Activated T-helper 2 cell treated with anti-CD3 and anti-CD28 coated beads, Interferon-gamma antibody, Interleukin-2, Interleukin-4, amounts not matched to agents 10 μg/mL and 5 μg/mL and 100 μg/mL, durations not matched to agents 14 hours and 24 hours and 36 hours (primary cell): ENCODE measurements around the gene ZBTB18. TPM values are rescaled to one million over a fixed set of nuclear protein-coding genes. Genes with fewer than 3 reads are reported as not detected.

Experiments used
- DNase-seq: peaks from one replicate; pipeline ENCODE4 v3.0.0; 2021; ENCODE audit warnings: low spot score
- H3K27ac Mint-ChIP-seq: one replicate; pipeline ENCODE4 v1.8.0; 2021; ENCODE audit warnings: mixed read lengths
- H3K27me3 Mint-ChIP-seq: one replicate; pipeline ENCODE4 v1.8.0; 2021; ENCODE audit warnings: low read depth, mixed read lengths
- H3K36me3 Mint-ChIP-seq: one replicate; pipeline ENCODE4 v1.8.0; 2021; ENCODE audit warnings: low read depth, mixed read lengths
- H3K4me1 Mint-ChIP-seq: one replicate; pipeline ENCODE4 v1.8.0; 2021; ENCODE audit warnings: low read depth, mixed read lengths
- H3K4me3 Mint-ChIP-seq: one replicate; pipeline ENCODE4 v1.8.0; 2021; ENCODE audit warnings: low read depth, mild to moderate bottlenecking, moderate library complexity, mixed read lengths
- H3K9me3 Mint-ChIP-seq: one replicate; pipeline ENCODE4 v1.8.0; 2021; ENCODE audit warnings: mixed read lengths
- intact Hi-C: fragments of 100-400 bp; cut with micrococcal nuclease; formaldehyde crosslinking; loops from one replicate; pipeline ENCODE4 v1.15.1; 2023
- total RNA-seq: library from RNA; stranded (reverse); gene quantifications from 2 replicates; pipeline ENCODE4 v1.2.3, GENCODE V29; 2022

Gene ZBTB18
- total RNA-seq, 1 donor from 2014 or later = 4.4 TPM

DNA sequence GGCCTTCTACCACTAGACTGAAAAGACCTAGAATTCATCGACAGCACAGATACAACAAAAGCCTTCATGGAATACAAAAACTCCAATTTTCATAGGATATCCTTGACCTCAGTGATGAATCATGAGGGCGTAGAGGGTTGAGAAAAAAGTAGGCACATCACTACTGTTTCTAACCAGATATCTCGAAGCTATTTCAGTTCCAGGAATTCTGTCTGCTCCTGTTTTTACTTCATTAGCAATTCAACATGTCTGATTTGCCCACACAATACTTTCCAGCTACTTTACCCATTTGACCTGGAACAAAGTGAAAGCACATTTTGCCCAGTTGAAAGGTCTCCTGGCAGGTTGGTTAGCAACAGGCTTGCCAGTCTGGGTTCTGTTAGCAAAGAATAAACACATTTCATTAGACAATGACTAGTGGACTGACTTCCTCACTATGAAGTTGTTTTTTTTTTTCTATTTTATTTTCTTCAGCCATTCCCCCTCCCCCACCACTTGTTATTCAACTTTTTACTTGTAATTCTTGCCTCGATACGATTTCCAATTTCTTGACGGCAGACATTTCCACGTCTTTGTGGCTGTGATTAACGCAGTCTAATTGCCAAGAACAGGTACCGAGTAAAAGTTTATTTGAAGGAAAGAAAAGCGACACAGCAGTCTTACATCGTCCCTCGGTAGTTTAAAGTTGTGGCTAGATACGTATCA, 4.0 kb upstream of the ZBTB18 start:
- intact Hi-C loops = loop anchor here (5.0 to 10.0 kb wide), 8 partner anchors 228 to 815 kb away; partner anchors contain the start of genes ADSS2, CEP170, HNRNPU and SDCCAG8
- peak overlapping the region; percentile 95 for H3K4me3 Mint-ChIP-seq
- peaks cover 25% of the 10 kb centered on the region for H3K4me1 Mint-ChIP-seq
- no peaks in the 10 kb centered on the region for H3K9me3 Mint-ChIP-seq
- no peaks in the 10 kb centered on the region for H3K36me3 Mint-ChIP-seq
- no peak for DNase-seq
- H3K27me3 Mint-ChIP-seq = peaks cover 58% of the 10 kb centered on the region
- peak overlapping the region; percentile 91 for H3K27ac Mint-ChIP-seq

DNA sequence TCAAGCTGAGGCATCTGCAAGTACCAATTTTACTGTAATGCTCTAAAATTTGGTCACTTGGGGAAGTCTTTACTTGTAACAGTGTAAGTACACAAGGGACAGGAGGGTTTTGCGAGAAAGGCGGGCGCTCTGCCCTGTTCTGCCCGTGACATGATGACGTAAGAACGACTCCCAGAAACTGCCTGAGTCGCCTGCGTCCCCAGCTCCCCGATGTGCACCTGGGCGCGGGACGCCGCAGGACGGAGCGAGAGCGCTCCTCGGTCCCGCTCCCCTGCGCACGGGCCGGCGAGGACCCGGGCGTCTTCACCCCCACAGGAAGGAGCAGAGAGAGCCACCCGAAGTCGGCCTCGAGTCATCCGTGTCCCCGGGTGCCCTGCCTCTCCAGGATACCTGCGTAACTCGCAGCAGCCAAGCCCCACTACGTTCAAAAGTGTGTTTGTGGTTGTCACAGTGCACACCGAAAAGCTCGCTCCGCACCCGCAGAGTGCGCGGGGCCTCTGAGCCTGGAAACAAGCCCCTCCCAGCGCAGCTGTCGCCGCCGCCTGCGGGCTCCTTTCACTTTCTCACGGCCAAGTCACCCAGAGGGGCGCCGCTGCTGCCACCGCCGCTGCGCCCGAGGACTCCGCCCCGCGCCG, 3.3 kb upstream of the ZBTB18 start:
- no peak for DNase-seq
- peaks cover 53% of the 10 kb centered on the region for H3K27me3 Mint-ChIP-seq
- H3K4me1 Mint-ChIP-seq = peaks cover 25% of the 10 kb centered on the region
- peak overlapping the region; percentile 95 for H3K4me3 Mint-ChIP-seq
- no peaks in the 10 kb centered on the region for H3K36me3 Mint-ChIP-seq
- intact Hi-C loops = loop anchor here (1.0 to 10.0 kb wide), 9 partner anchors 197 to 815 kb away; partner anchors contain the start of genes ADSS2, AKT3, CEP170 and HNRNPU
- H3K27ac Mint-ChIP-seq = peak overlapping the region; percentile 91
- no peaks in the 10 kb centered on the region for H3K9me3 Mint-ChIP-seq

DNA sequence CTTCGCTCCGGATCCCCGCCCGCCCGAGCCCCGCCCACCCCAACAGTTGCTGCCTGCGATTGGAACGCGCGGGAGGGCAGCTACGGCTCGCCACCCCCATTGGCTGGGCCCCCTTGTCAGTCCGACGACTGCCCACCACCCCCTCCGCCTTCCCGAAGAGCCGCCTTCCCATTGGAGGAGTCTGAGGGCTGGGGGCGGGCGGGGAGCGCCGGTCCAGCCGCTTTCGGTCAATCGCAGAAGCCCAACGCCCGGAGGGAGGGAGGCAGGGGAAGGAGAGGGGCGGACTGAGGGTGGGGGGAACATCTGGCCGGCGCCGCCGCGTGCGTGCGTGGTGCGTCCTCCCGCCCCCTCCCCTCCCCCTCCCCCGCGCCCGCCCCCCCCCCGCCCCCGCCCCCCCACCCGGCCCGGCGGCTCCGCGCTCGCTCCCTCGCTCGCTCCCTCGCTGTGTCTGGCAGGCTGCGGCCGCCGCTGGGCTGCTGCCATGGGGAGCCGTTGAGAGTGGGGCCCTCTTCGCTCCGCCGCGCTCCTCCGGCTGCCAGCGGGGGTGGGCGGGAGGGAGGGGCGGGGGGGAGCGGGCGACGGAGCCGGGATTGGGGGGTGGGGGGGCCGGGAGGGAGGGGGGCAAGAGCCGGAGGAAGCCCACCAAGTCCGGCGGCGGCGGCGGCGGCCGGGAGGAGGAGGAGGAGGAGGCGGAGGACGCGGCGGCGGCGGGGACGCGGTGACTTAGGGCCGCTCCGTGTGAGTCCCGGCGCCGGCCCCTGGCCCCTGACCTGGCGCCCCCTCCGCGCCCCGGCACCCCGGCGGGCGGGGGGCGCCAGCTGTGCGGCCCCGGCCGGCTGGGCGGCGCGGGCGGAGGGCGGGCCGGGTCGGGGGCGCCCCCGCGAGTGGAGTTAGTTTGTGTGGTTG, 2.6 kb upstream of the ZBTB18 start:
- Mint-ChIP-seq H3K4me3 (peak overlapping the region; percentile 95), H3K36me3 (no peaks in the 10 kb centered on the region), H3K9me3 (no peaks in the 10 kb centered on the region), H3K27me3 (peaks cover 48% of the 10 kb centered on the region), H3K27ac (peak overlapping the region; percentile 12), H3K4me1 (peaks cover 25% of the 10 kb centered on the region)
- DNase-seq = peak; percentile 94
- intact Hi-C loops = loop anchor here (1.0 to 10.0 kb wide), 9 partner anchors 198 to 814 kb away; partner anchors contain the start of genes ADSS2, AKT3, CEP170 and HNRNPU

DNA sequence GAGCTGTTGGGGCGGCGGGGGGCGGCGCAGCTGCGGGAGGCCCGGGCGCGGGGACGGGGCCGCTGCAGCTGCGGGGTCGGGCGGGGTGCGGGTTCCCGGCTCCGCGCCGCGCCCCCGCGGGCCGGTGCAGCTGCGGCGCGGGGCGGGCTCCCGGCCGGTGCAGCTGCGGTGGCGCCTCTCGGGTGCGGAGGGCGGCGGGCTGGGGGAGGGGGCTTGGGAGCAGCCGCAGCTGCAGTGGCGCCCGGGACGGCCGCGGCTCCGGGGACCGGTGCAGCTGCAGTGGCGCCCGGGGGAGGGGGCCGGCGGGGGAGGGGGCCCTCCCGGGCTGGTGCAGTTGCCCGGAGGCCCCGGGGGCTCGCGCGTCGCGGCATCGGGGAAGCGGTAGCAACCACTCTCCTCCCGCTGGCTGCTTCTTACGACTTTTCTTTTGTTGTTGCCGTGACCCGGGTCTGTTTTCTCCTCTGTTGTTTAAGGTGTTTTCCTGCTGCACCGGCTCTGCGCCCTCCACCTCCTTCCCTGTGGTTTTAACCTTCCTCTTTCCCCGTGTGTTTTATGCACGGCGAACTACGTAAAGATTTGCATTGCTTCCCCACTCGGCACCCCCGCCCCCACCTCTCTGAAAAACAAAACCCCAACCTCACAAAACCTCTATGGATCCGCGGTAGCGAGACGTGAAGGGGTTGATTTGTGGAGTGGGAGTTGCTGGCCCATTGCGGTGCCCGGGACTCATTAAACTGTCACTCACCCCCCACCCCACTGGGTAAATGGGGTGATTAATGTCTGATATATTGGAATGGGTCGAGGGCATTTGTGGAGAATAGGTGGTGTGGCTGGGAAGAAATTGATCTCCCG, 1.7 kb upstream of the ZBTB18 start:
- no peaks in the 10 kb centered on the region for H3K9me3 Mint-ChIP-seq
- peak overlapping the region; percentile 91 for H3K4me3 Mint-ChIP-seq
- intact Hi-C loops = loop anchor here (5.0 to 10.0 kb wide), 8 partner anchors 225 to 813 kb away; partner anchors contain the start of genes ADSS2, CEP170, HNRNPU and SDCCAG8
- H3K36me3 Mint-ChIP-seq = no peaks in the 10 kb centered on the region
- peaks cover 25% of the 10 kb centered on the region for H3K4me1 Mint-ChIP-seq
- peak; percentile 22 for DNase-seq
- H3K27me3 Mint-ChIP-seq = peaks cover 42% of the 10 kb centered on the region
- H3K27ac Mint-ChIP-seq = peak overlapping the region; percentile 73

DNA sequence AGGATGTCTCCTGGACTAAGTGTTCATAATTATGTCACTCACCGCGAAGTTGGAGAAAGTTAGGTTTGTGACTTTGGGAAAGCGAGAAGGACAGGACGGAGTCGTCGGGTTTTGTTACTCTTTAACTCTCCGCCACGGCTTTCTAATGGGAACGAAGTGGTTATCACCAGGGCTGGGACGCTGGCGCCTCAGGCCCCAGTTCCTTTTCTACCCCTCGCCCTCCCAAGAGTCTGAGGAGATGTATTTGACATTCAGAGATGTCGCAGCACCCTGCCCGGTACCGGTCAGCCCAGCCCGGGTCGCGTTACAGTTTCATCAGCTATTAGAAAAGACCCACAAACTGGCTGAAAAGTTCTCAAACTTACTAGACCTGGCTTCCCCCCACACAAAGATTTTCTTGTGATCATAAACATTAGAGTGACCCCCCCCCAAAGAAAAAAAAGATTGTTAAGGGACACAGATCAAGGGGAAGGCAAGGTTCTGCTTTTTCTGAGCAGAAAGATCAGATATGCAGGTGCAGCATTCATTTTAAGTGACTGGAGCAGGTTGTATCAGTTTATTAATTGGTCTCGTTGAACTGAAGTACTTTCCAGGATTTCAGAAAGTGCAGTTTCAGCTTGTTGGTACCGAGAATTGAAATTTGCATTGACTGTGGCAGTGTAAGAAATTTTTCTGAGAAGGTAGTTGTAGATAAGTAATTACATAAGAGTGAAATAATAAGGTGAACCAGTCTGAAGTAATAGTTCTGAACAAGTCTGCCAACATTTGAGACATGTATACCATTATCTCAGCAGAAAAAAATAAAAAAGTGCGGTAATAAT, 859 bp upstream of the ZBTB18 start:
- peak overlapping the region; percentile 91 for H3K4me3 Mint-ChIP-seq
- peaks cover 25% of the 10 kb centered on the region for H3K4me1 Mint-ChIP-seq
- no peak for DNase-seq
- H3K27me3 Mint-ChIP-seq = peaks cover 36% of the 10 kb centered on the region
- no peaks in the 10 kb centered on the region for H3K9me3 Mint-ChIP-seq
- intact Hi-C loops = no loop called here
- peak overlapping the region; percentile 73 for H3K27ac Mint-ChIP-seq
- H3K36me3 Mint-ChIP-seq = peaks cover under 1% of the 10 kb centered on the region

DNA sequence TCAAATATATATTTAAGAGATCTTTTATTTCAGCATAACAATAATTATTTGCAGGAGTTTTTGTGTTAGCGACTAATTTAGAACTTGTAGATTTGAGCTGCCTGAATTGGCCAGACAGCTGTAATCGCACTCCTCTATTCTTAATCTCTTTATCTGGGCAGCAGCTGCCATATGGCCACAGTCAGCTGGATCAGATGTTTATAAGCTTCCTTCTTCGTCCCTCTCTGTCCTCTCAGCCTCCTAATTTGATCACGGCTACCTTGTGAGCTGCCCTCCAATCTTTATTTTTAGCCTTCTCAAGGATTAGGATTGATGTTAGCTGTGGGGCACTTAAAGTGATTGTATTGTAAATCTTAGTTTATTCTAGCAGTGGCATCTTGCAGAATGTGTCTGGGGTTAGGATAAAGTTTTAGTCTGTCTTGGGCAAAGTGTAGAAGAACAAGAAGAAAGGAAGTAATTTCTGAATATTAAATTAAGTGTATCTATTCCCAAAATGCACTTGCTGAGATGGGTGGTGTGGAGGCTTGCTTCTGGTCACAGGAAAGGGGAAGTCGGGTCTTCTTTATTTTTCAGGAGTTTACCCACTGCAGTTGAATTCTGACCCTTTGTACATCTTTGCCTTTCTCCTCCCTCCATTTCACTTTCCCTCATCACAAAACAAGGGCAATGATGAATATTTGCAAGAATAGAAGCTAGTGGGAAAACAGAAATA, 1.1 kb downstream of the ZBTB18 start:
- Mint-ChIP-seq H3K27ac (no peak overlapping the region), H3K36me3 (peaks cover 8% of the 10 kb centered on the region), H3K27me3 (peaks cover 23% of the 10 kb centered on the region), H3K4me3 (no peak overlapping the region), H3K4me1 (peaks cover 19% of the 10 kb centered on the region), H3K9me3 (no peaks in the 10 kb centered on the region)
- DNase-seq = no peak
- intact Hi-C loops = no loop called here

DNA sequence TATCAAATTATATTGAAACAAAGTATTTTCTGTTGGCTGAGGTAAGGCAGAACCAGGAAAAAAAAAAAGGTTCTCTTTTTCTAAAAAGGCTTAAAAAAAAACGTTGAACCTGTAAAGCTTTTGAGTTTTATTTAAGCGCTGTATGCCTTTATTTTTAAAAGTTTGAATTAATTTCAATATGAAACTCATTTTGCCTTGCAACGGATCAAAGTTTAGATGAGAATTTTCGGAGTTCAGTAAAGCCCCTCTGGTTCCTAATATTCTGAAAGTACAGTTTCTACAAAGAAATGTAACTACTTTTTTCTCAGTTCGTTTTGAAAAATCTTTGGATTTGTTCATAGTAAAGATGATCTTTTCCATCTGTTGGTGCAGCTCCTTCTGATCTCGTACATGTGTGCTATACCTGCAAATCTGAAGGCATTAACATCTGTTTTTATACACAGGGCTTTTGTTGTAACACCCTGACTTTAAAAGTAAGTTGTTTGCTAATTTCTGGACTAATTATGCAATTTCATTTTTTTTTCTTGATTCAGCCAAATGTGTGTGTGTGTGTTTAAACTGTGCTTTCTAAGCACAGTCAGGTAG, 1.7 kb downstream of the ZBTB18 start:
- H3K36me3 Mint-ChIP-seq = peaks cover 8% of the 10 kb centered on the region
- no peaks in the 10 kb centered on the region for H3K9me3 Mint-ChIP-seq
- H3K4me3 Mint-ChIP-seq = no peak overlapping the region
- intact Hi-C loops = no loop called here
- peaks cover 23% of the 10 kb centered on the region for H3K27me3 Mint-ChIP-seq
- H3K4me1 Mint-ChIP-seq = peaks cover 16% of the 10 kb centered on the region
- H3K27ac Mint-ChIP-seq = no peak overlapping the region
- no peak for DNase-seq

DNA sequence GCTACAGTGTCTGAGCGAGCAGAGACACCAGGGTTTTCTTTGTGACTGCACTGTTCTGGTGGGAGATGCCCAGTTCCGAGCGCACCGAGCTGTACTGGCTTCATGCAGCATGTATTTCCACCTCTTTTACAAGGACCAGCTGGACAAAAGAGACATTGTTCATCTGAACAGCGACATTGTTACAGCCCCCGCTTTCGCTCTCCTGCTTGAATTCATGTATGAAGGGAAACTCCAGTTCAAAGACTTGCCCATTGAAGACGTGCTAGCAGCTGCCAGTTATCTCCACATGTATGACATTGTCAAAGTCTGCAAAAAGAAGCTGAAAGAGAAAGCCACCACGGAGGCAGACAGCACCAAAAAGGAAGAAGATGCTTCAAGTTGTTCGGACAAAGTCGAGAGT, 2.7 kb downstream of the ZBTB18 start:
- Mint-ChIP-seq H3K36me3 (peaks cover 8% of the 10 kb centered on the region), H3K27ac (no peak overlapping the region), H3K27me3 (peaks cover 23% of the 10 kb centered on the region), H3K4me3 (no peak overlapping the region), H3K4me1 (peaks cover 16% of the 10 kb centered on the region), H3K9me3 (no peaks in the 10 kb centered on the region)
- intact Hi-C loops = no loop called here
- no peak for DNase-seq

DNA sequence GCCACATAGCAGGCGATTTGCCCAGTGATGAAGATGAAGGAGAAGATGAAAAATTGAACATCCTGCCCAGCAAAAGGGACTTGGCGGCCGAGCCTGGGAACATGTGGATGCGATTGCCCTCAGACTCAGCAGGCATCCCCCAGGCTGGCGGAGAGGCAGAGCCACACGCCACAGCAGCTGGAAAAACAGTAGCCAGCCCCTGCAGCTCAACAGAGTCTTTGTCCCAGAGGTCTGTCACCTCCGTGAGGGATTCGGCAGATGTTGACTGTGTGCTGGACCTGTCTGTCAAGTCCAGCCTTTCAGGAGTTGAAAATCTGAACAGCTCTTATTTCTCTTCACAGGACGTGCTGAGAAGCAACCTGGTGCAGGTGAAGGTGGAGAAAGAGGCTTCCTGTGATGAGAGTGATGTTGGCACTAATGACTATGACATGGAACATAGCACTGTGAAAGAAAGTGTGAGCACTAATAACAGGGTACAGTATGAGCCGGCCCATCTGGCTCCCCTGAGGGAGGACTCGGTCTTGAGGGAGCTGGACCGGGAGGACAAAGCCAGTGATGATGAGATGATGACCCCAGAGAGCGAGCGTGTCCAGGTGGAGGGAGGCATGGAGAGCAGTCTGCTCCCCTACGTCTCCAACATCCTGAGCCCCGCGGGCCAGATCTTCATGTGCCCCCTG, 3.3 kb downstream of the ZBTB18 start:
- no peak for DNase-seq
- intact Hi-C loops = no loop called here
- Mint-ChIP-seq H3K9me3 (no peaks in the 10 kb centered on the region), H3K4me1 (peaks cover 16% of the 10 kb centered on the region), H3K27ac (no peak overlapping the region), H3K4me3 (no peak overlapping the region), H3K27me3 (peaks cover 25% of the 10 kb centered on the region), H3K36me3 (peaks cover 8% of the 10 kb centered on the region)

DNA sequence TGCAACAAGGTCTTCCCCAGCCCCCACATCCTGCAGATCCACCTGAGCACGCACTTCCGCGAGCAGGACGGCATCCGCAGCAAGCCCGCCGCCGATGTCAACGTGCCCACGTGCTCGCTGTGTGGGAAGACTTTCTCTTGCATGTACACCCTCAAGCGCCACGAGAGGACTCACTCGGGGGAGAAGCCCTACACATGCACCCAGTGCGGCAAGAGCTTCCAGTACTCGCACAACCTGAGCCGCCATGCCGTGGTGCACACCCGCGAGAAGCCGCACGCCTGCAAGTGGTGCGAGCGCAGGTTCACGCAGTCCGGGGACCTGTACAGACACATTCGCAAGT, 3.8 kb downstream of the ZBTB18 start:
- intact Hi-C loops = no loop called here
- no peak for DNase-seq
- no peak overlapping the region for H3K27ac Mint-ChIP-seq
- H3K27me3 Mint-ChIP-seq = peaks cover 20% of the 10 kb centered on the region
- H3K9me3 Mint-ChIP-seq = no peaks in the 10 kb centered on the region
- peaks cover 8% of the 10 kb centered on the region for H3K36me3 Mint-ChIP-seq
- peaks cover 11% of the 10 kb centered on the region for H3K4me1 Mint-ChIP-seq
- no peak overlapping the region for H3K4me3 Mint-ChIP-seq
